Femur (tissue), 1 donor: ENCODE measurements around the gene TMEM130.
A peak's percentile ranks its signal among the peaks of the same experiment; 100 is the strongest.
"Not testable (repeated sequence)": the region's sequence is repeated elsewhere in the genome, so short reads cannot be mapped to it uniquely, and the experiment has no call there.

Experiments
- DNase-seq: peaks from one replicate; pipeline ENCODE4 v3.0.0-alpha.2; 2017

Gene TMEM130

GRCh38 chr7:98877146-98877545 lies 7.3 kb upstream of the TMEM130 start:
- DNase-seq, result no peak

GRCh38 chr7:98875501-98875900 lies 5.7 kb upstream of the TMEM130 start:
- DNase-seq, result no peak

- no peak for DNase-seq
Observed at GRCh38 chr7:98874942-98875341, 5.1 kb upstream of the TMEM130 start.

DNA sequence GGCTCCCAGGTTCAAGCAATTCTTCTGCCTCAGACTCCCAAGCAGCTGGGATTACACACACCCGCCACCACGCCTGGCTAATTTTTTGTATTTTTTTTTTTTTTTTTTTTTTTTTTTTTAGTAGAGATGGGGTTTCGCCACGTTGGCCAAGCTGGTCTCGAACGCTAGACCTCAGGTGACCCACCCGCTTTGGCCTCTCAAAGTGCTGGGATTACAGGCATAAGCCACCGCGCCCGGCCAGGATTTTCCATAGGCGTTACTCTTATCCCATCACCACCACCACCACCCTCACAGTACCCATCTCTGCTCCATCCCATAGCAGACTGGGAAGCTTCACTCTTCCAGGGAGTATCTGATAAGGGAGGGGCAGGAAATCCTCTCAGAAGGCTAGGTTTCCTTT lies 3.8 kb upstream of the TMEM130 start:
- DNase-seq, result not testable (repeated sequence)

DNA sequence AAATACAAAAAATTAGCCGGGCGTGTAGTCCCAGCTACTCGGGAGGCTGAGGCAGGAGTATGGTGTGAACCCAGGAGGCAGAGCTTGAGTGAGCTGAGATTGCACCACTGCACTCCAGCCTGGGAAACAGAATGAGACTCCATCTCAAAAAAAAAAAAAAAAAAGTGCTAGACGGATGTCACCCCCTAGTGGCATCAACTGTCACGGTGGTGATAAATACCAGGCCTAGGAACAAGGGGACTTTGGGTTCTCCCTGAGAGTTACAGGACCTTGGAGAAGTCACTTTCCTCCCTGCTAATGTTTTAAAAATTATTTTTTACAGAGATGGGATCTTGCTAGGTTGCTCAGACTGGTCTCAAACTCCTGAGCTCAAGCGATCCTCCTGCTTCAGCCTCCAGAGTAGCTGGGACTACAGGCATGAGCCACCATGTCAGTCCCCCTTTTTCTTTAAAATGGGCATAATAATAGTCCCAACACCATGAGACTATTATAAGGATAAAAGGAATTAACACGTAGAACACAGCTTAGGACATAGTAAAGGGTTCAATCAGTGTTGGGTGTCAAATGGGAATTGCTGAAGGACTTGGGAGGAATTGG lies 2.6 kb upstream of the TMEM130 start:
- DNase-seq, result no peak

- DNase-seq, result no peak
Observed at GRCh38 chr7:98870807-98871491, 1.1 kb upstream of the TMEM130 start.

DNA sequence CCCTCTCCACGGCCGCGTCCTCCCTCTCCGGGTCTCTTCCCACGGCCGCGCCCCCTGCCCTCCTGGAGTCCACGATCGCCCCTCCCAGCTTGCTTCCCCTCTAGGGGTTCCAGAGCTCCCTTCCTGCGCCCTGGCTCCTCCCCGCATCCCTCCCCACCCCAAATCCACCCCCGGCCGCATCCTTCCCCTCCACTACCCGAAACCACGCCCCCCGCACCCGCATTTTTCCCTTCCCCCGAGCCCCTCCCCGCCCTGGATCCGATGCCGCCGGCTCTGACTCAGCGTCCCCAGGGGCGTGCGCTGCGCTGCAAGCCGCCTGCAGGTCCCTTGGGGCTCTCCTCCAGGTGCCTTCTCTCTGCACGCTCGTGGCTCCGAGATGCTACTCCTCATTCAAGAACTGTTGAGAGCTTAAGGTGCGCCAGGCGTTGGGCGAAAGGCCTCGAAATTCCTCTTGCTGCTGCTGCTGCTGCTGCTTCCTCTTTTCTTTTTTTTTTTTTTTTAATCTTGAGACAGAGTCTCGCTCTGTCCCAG lies 372 bp upstream of the TMEM130 start:
- peak; percentile 68 for DNase-seq

DNA sequence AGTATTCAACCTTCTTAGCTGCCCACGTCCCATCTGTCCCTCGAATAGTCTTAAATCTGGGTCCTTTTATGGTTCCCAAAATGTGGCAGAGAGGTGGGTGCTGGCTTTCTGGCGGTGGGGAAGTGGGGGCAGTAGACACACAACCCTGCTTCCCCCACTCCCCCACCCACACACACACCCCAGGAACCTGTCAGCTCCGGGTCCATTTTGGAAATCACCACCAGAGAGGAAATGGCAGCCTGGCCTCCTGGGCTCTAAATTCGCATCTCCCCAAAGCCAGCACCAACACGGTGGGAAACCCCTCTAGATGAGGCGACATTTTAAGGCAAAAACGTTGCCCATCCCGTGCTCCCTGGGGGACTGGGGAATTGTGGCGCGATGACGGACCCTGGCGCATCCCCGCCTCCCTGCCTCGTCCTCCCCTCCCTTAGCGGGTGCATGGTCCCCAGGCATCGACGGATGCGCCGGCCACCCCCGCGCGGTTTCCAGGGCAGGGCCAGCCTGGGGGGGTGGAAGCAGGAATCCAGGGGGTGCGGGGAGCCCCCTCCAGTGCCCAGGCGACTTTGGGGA lies 702 bp downstream of the TMEM130 start:
- no peak for DNase-seq

GRCh38 chr7:98868450-98868849 lies 1.4 kb downstream of the TMEM130 start:
- DNase-seq, result no peak

GRCh38 chr7:98866765-98867164 lies 3.0 kb downstream of the TMEM130 start:
- DNase-seq, result no peak

GRCh38 chr7:98866351-98866750 lies 3.5 kb downstream of the TMEM130 start:
- no peak for DNase-seq

- no peak for DNase-seq
Observed at GRCh38 chr7:98864731-98865453, 4.9 kb downstream of the TMEM130 start.

GRCh38 chr7:98863601-98864000 lies 6.2 kb downstream of the TMEM130 start:
- DNase-seq, result no peak

GRCh38 chr7:98862716-98863420 lies 6.9 kb downstream of the TMEM130 start:
- DNase-seq, result no peak

- DNase-seq, result no peak
Observed at GRCh38 chr7:98862203-98862602, 7.6 kb downstream of the TMEM130 start.

DNA sequence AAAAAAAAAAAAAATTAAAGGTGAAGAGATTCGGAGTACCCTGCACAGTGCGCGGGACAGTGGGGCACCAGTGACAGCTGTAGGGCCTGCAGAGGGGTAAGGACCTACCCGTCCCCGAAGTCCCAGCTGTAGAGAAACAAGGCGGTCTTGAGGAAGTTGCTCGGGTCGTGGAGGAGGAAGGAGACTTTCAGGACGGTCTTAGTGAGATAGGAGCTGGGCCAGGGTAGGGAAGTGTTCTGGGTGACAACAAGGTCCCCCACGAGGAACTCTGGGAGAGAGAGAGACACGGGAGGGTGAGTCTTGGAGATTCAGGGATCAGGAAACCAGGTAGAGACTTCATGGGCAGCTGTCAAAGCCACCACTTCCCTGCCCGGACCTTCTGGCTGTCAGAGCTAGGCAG lies 9.7 kb downstream of the TMEM130 start:
- no peak for DNase-seq

DNA sequence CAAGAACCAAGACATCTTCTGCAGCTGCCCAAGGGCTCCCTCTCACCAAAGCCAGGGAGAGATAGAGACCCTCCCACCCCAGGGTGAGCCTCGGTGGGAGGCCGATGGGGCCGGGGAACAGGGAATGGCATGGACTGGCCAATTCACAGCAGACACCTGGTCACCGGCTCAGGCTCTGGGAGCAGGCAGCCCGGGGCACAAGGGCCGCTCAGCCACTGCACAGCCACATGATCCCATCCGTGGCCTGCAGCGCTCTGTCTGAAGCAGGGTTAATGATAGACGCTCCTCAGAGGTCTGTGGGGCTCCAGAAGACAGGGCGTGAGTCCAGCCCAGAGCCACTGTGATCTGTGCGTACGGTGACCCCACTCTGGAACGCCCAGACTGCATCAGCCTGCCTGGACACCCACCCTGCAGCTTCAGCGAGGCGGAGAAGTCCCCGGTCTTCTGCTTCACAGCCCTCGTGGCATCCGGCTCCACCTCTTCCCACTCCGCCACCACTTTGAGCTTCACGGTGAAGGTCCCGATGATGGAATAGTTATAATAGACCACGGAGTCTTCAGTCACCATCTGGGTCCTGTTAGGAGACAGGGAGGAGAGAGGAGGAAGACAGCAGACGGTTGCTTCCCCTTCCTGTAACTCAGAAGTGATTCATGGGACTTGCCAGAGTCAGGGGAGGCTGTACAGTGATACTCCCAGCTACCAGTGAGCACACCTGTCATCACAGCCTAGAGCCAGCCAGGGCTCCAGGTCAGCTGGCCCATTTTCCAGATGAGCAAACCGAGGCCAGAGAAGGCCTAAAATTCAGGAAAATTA lies 14.0 kb downstream of the TMEM130 start:
- DNase-seq, result no peak

DNA sequence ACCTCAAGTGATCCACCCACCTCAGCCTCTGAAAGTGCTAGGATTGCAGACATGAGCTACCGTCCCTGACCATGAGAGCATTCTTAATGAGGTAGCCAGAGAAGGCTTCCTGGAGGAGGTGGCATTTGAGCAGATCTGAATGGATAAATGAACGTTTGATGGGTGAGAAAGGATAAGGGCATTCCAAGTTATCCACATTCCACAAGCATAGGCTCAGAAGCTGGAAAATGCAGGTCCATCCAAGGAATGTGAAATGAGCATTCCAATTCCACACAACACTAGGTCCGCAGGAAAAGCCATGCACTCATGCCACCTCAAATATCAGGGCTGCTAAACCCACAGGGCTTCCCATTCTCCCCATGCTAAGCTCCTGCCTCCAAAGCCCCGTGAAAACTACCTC lies 17.0 kb downstream of the TMEM130 start:
- no peak for DNase-seq

GRCh38 chr7:98848918-98849317 lies 20.9 kb downstream of the TMEM130 start:
- no peak for DNase-seq

GRCh38 chr7:98842552-98842951 lies 27.3 kb downstream of the TMEM130 start:
- DNase-seq, result not testable (repeated sequence)

GRCh38 chr7:98841179-98841997 lies 28.4 kb downstream of the TMEM130 start:
- DNase-seq, result peak; percentile 64
